GM18502 (cell line): ENCODE results near the gene ARL2BP.

Source experiments
- ATAC-seq: cut with Tn5 transposase; IDR thresholded peaks from one replicate; pipeline ENCODE4 v1.9.1; 2021; ENCODE audit warnings: mild to moderate bottlenecking; ENCODE audit not compliant: unreplicated experiment, poor library complexity

ARL2BP gene

GRCh38 chr16:57234707-57235092 is 10.4 kb upstream of the ARL2BP start:
- no peak for ATAC-seq

GRCh38 chr16:57235128-57236021 is 9.7 kb upstream of the ARL2BP start:
- ATAC-seq, result peak; percentile 44

GRCh38 chr16:57236022-57236350 is 9.1 kb upstream of the ARL2BP start:
- ATAC-seq, result no peak

- ATAC-seq, result no peak
These were observed 6.4 kb upstream of the ARL2BP start for GRCh38 chr16:57238682-57239081.

- ATAC-seq, result no peak
These were observed 6.0 kb upstream of the ARL2BP start for GRCh38 chr16:57239107-57239506.

- ATAC-seq, result peak; percentile 22
These were observed 4.2 kb upstream of the ARL2BP start for GRCh38 chr16:57240851-57241250.

GRCh38 chr16:57242650-57243049 is 2.4 kb upstream of the ARL2BP start:
- no peak for ATAC-seq

- peak; percentile 33 for ATAC-seq
These were observed 644 bp upstream of the ARL2BP start for GRCh38 chr16:57244463-57244766.

GRCh38 chr16:57245472-57246113 is 534 bp downstream of the ARL2BP start:
- no peak for ATAC-seq

- no peak for ATAC-seq
These were observed 6.3 kb downstream of the ARL2BP start for GRCh38 chr16:57251352-57251751.

- ATAC-seq, result no peak
These were observed 7.2 kb downstream of the ARL2BP start for GRCh38 chr16:57252148-57252721.

- no peak for ATAC-seq
These were observed 8.4 kb downstream of the ARL2BP start for GRCh38 chr16:57253466-57253865.

GRCh38 chr16:57255686-57256415 is 10.8 kb downstream of the ARL2BP start:
- no peak for ATAC-seq

GRCh38 chr16:57256601-57257395 is 11.7 kb downstream of the ARL2BP start:
- no peak for ATAC-seq

GRCh38 chr16:57257455-57258070 is 12.5 kb downstream of the ARL2BP start:
- ATAC-seq, result no peak

- no peak for ATAC-seq
These were observed 13.3 kb downstream of the ARL2BP start for GRCh38 chr16:57258226-57258909.

GRCh38 chr16:57258910-57259475 is 13.9 kb downstream of the ARL2BP start:
- ATAC-seq, result no peak

- ATAC-seq, result no peak
These were observed 15.4 kb downstream of the ARL2BP start for GRCh38 chr16:57260294-57260929.
